A549 (cell line): ENCODE data around the gene NTRK3. TPM values are rescaled to one million over a fixed set of nuclear protein-coding genes. Genes with fewer than 3 reads are reported as not detected.

ENCODE experiments used
- ATAC-seq, 2 experiments: fragments of 200-7000 bp in 1 of 2; fragments of >200 bp in 1 of 2; cut with Nextera tagmentation in 1 of 2; cut with Tn5 transposase in 1 of 2; 3 replicates each; pipeline versions ENCODE4 v1.8.0 to v1.9.1; 2018 to 2020; ENCODE audit warnings: mild to moderate bottlenecking in 1 of 2, moderate library complexity in 1 of 2
- CTCF ChIA-PET: fragments of 300-600 bp; sonication (Branson Sonifier 250); formaldehyde crosslinking; extraction: SDS; loops from one replicate; lab custom pipeline; 2021; ENCODE audit warnings: antibody characterized with exemption, inconsistent platforms; lab: Yijun Ruan, JAX
- POLR2A ChIA-PET: fragments of 350-600 bp; formaldehyde crosslinking; extraction: SDS; loops from one replicate; lab custom pipeline; 2021; ENCODE audit warnings: antibody characterized with exemption, inconsistent platforms; lab: Yijun Ruan, JAX
- DNase-seq, 2 experiments: peaks; one replicate each; pipeline versions ENCODE4 v3.0.0 to v3.0.0-alpha.2; 2011 to 2016; ENCODE audit warnings: low read depth in 1 of 2, low spot score in 1 of 2
- FAIRE-seq: peaks from 2 replicates; lab custom pipeline; 2011; peaks lifted over from hg19 to GRCh38; lab: Jason Lieb, UNC
- H3K27ac ChIP-seq, 2 experiments: fragments of >200 bp; sonication (Bioruptor Twin); formaldehyde crosslinking; 3 replicates each; pipeline ENCODE4 v1.5.1; 2016 to 2017
- H3K4me1 ChIP-seq: fragments of >200 bp; sonication (Bioruptor Twin); formaldehyde crosslinking; 3 replicates; pipeline ENCODE4 v1.6.1; 2016
- H3K4me2 ChIP-seq: fragments of >200 bp; sonication (Bioruptor Twin); formaldehyde crosslinking; 3 replicates; pipeline ENCODE4 v1.6.1; 2016
- H3K4me3 ChIP-seq: fragments of >200 bp; sonication (Bioruptor Twin); formaldehyde crosslinking; 3 replicates; pipeline ENCODE4 v1.5.1; 2016
- H3K9me3 ChIP-seq: fragments of >200 bp; sonication (Bioruptor Twin); formaldehyde crosslinking; 3 replicates; pipeline ENCODE4 v1.6.1; 2016
- BCL3 ChIP-seq: fragments of >200 bp; sonication (Bioruptor Twin); formaldehyde crosslinking; IDR thresholded peaks from 3 replicates; pipeline ENCODE4 v1.6.1; 2016
- CHD4 ChIP-seq: fragments of 200-600 bp; sonication (generic); IDR thresholded peaks from 2 replicates; pipeline ENCODE4 v1.6.1; 2016; ENCODE audit warnings: antibody characterized with exemption, mild to moderate bottlenecking, borderline replicate concordance
- CTCF ChIP-seq: fragments of >200 bp; sonication (Bioruptor Twin); formaldehyde crosslinking; IDR thresholded peaks from 3 replicates; pipeline ENCODE4 v1.5.1; 2016
- ELK1 ChIP-seq: fragments of 150-350 bp; IDR thresholded peaks from 2 replicates; pipeline ENCODE4 v1.6.1; 2014; ENCODE audit warnings: low read depth, mild to moderate bottlenecking, low read length
- FOSB ChIP-seq: fragments of 250-450 bp; sonication (Bioruptor Pico); IDR thresholded peaks from 2 replicates; pipeline ENCODE4 v1.5.0; 2020; ENCODE audit warnings: mild to moderate bottlenecking, moderate library complexity
- FOXS1 ChIP-seq: fragments of 250-450 bp; sonication (Bioruptor Pico); IDR thresholded peaks from 2 replicates; pipeline ENCODE4 v1.5.0; 2020; ENCODE audit warnings: mild to moderate bottlenecking, moderate library complexity
- GATA3 ChIP-seq: IDR thresholded peaks from 2 replicates; pipeline ENCODE4 v1.6.1; 2012; ENCODE audit warnings: borderline replicate concordance
- HDAC2 ChIP-seq: fragments of 200-600 bp; sonication (generic); IDR thresholded peaks from 2 replicates; pipeline ENCODE4 v1.6.1; 2016
- HEYL ChIP-seq: fragments of 250-450 bp; sonication (Bioruptor Pico); IDR thresholded peaks from 2 replicates; pipeline ENCODE4 v1.8.0; 2021; ENCODE audit warnings: mild to moderate bottlenecking, moderate library complexity
- HOXB5 ChIP-seq: fragments of 250-450 bp; sonication (Bioruptor Pico); IDR thresholded peaks from 2 replicates; pipeline ENCODE4 v1.5.0; 2020; ENCODE audit warnings: mild to moderate bottlenecking, moderate library complexity
- JUN ChIP-seq, 2 experiments: fragments of >200 bp; sonication (Bioruptor Twin); formaldehyde crosslinking; IDR thresholded peaks; 2 replicates in 1 of 2; 3 replicates in 1 of 2; pipeline ENCODE4 v1.6.1; 2016 to 2017
- MAZ ChIP-seq: fragments of 150-350 bp; IDR thresholded peaks from 2 replicates; pipeline ENCODE4 v1.6.1; 2014; ENCODE audit warnings: antibody characterized with exemption, low read depth, low read length, borderline replicate concordance
- NPAS2 ChIP-seq: fragments of 250-450 bp; sonication (Bioruptor Pico); IDR thresholded peaks from 2 replicates; pipeline ENCODE4 v1.8.0; 2022; ENCODE audit warnings: mild to moderate bottlenecking, moderate library complexity, borderline replicate concordance
- NR3C1 ChIP-seq: fragments of >200 bp; sonication (Bioruptor Twin); formaldehyde crosslinking; IDR thresholded peaks from 3 replicates; pipeline ENCODE4 v1.6.1; 2017
- PHF8 ChIP-seq: fragments of 200-600 bp; sonication (generic); IDR thresholded peaks from 2 replicates; pipeline ENCODE4 v1.6.1; 2016; ENCODE audit warnings: low read depth, mild to moderate bottlenecking, antibody characterized with exemption, moderate library complexity, borderline replicate concordance
- POLR2A ChIP-seq: IDR thresholded peaks from 2 replicates; pipeline ENCODE4 v1.6.1; 2012; ENCODE audit warnings: mild to moderate bottlenecking, low read length
- RAD21 ChIP-seq, 2 experiments: fragments of >200 bp in 1 of 2; sonication (Bioruptor Twin) in 1 of 2; formaldehyde crosslinking in 1 of 2; IDR thresholded peaks in 1 of 2; conservative IDR thresholded peaks in 1 of 2; 2 replicates in 1 of 2; 3 replicates in 1 of 2; pipeline ENCODE4 v1.6.1; 2012 to 2018; ENCODE audit warnings: inconsistent platforms in 1 of 2
- RARB ChIP-seq: fragments of 250-450 bp; sonication (Bioruptor Pico); IDR thresholded peaks from 2 replicates; pipeline ENCODE4 v1.8.0; 2021; ENCODE audit warnings: mild to moderate bottlenecking, moderate library complexity
- REST ChIP-seq: fragments of 200-600 bp; sonication (generic); IDR thresholded peaks from 2 replicates; pipeline ENCODE4 v1.6.1; 2016; ENCODE audit warnings: antibody characterized with exemption, mild to moderate bottlenecking, moderate library complexity
- RFX5 ChIP-seq: fragments of 450-650 bp; IDR thresholded peaks from 2 replicates; pipeline ENCODE4 v1.7.1; 2014; ENCODE audit warnings: antibody characterized with exemption, mild to moderate bottlenecking, moderate library complexity
- SMC3 ChIP-seq: fragments of >200 bp; sonication (Bioruptor Twin); formaldehyde crosslinking; IDR thresholded peaks from 3 replicates; pipeline ENCODE4 v1.6.1; 2018; ENCODE audit warnings: inconsistent platforms
- SREBF2 ChIP-seq: fragments of 450-650 bp; IDR thresholded peaks from 2 replicates; pipeline ENCODE4 v1.6.1; 2014; ENCODE audit warnings: mild to moderate bottlenecking, moderate library complexity
- TFCP2L1 ChIP-seq: fragments of 250-450 bp; sonication (Bioruptor Pico); IDR thresholded peaks from 2 replicates; pipeline ENCODE4 v1.5.0; 2021; ENCODE audit warnings: mild to moderate bottlenecking
- USF2 ChIP-seq: fragments of 450-650 bp; IDR thresholded peaks from 2 replicates; pipeline ENCODE4 v1.6.1; 2014; ENCODE audit warnings: antibody characterized with exemption
- ZC3H11A ChIP-seq: fragments of 450-650 bp; IDR thresholded peaks from 2 replicates; pipeline ENCODE4 v1.6.1; 2014; ENCODE audit warnings: antibody characterized with exemption, mild to moderate bottlenecking
- WGBS: methylation state at CpG from one replicate; pipeline ENCODE4 v1.1.6; 2017; ENCODE audit errors: missing lambda C conversion rate; 5-methylcytosine and 5-hydroxymethylcytosine counted together
- polyA plus RNA-seq, 4 experiments: library from polyadenylated mRNA; depleted of rRNA in 3 of 4; stranded (reverse); fragments of >200 nt; fragmentation: RNase III in 1 of 4; extraction: RNeasy Plus Mini Kit Qiagen cat#74134 plus additional on column Dnase treatment in 1 of 4; gene quantifications; 2 replicates in 3 of 4; 3 replicates in 1 of 4; pipeline ENCODE4 v1.2.3, GENCODE V29; 2011 to 2017

NTRK3 gene
- polyA plus RNA-seq, 2 of the 4 experiments (the other 2 are of a cell fraction), result 55.0 to 55.2 TPM

- no peak for TF ChIP-seq POLR2A
- no peak for TF ChIP-seq FOXS1 (CRISPR knock-in tag)
- no peak for TF ChIP-seq BCL3
- H3K9me3 ChIP-seq, result no peaks in the 10 kb centered on the region
- no peak for FAIRE-seq
Observed at GRCh38 chr15:88074386-88074785, 182.2 kb downstream of the NTRK3 start.

GRCh38 chr15:88073391-88073691 lies 183.2 kb downstream of the NTRK3 start:
- no peak for FAIRE-seq
- TF ChIP-seq FOSB (no peak), USF2 (no peak), GATA3 (no peak), HOXB5 (CRISPR knock-in tag) (no peak), JUN (IDR thresholded peaks at IDR 0.05) (no peak), RFX5 (no peak), HDAC2 (no peak), PHF8 (no peak), ZC3H11A (no peak), ELK1 (no peak), CTCF (no peak), SMC3 (no peak), NPAS2 (no peak), TFCP2L1 (CRISPR knock-in tag) (no peak), SREBF2 (no peak)
- TF ChIP-seq, all 56 proteins: peak for 0
- no peak overlapping the region for H3K4me2 ChIP-seq
- no peak overlapping the region for H3K4me3 ChIP-seq
- DNase-seq, result no peak
- no peaks in the 10 kb centered on the region for H3K9me3 ChIP-seq
- no peak for ATAC-seq
- no peak overlapping the region for H3K27ac ChIP-seq
- ChIA-PET POLR2A (no interaction called here), CTCF (no interaction called here)
- no peaks in the 10 kb centered on the region for H3K4me1 ChIP-seq
- 40% methylated on average over 2 of the region's 2 CpGs for WGBS

More at GRCh38 chr15:88074386-88074785, 182.2 kb downstream of the NTRK3 start:
- H3K4me3 ChIP-seq, result no peak overlapping the region
- no peak for DNase-seq
- H3K4me2 ChIP-seq, result no peak overlapping the region
- ATAC-seq, result no peak
- no peaks in the 10 kb centered on the region for H3K4me1 ChIP-seq
- CTCF ChIA-PET, result no interaction called here
- WGBS, result 35% methylated on average over 5 of the region's 5 CpGs
- POLR2A ChIA-PET, result no interaction called here
- H3K27ac ChIP-seq, result no peak overlapping the region

- ChIA-PET CTCF (no interaction called here), POLR2A (no interaction called here)
- no peak overlapping the region for H3K4me3 ChIP-seq
- no peaks in the 10 kb centered on the region for H3K4me1 ChIP-seq
- no peak for ATAC-seq
- FAIRE-seq, result no peak
- H3K4me2 ChIP-seq, result no peak overlapping the region
- H3K27ac ChIP-seq, result no peak overlapping the region
- DNase-seq, result no peak
- H3K9me3 ChIP-seq, result no peaks in the 10 kb centered on the region
- 52% methylated on average over 6 of the region's 6 CpGs for WGBS
- TF ChIP-seq CHD4, result no peak
- TF ChIP-seq HDAC2, result no peak
- TF ChIP-seq ELK1, result no peak
- no peak for TF ChIP-seq NR3C1
- no peak for TF ChIP-seq RARB (CRISPR knock-in tag)
- TF ChIP-seq NPAS2, result no peak
- TF ChIP-seq MAZ, result no peak
- no peak for TF ChIP-seq RAD21 (conservative IDR thresholded peaks at IDR 0.05 in 1 of 2, IDR thresholded peaks at IDR 0.05 in 1 of 2)
- no peak for TF ChIP-seq REST
- TF ChIP-seq HEYL (CRISPR knock-in tag), result no peak
Observed at GRCh38 chr15:88072598-88073390, 183.7 kb downstream of the NTRK3 start.
